Kidney (tissue), 14 donors: ENCODE measurements around the gene RPTN. TPM values are rescaled to one million over a fixed set of nuclear protein-coding genes. Genes with fewer than 3 reads are reported as not detected.

Experiments
- DNase-seq, 5 donors: peaks; one replicate each; pipeline ENCODE4 v3.0.0-alpha.2; 2013 to 2020
- FAIRE-seq: peaks from 2 replicates; lab custom pipeline; 2012; peaks lifted over from hg19 to GRCh38; lab: Jason Lieb, UNC
- H3K27ac ChIP-seq, 2 donors: one replicate each; pipeline ENCODE4 v1.7.0; 2013; ENCODE audit warnings: low read depth in 2 of 2, low read length in 2 of 2, inconsistent platforms in 1 of 2
- H3K27me3 ChIP-seq: one replicate; pipeline ENCODE4 v1.7.1; 2013; ENCODE audit warnings: low read length, inconsistent platforms; ENCODE audit not compliant: control insufficient read depth, insufficient read depth
- H3K36me3 ChIP-seq, 3 donors: one replicate each; pipeline versions ENCODE4 v1.7.0 to v1.7.1; 2013; ENCODE audit warnings: low read length in 3 of 3, control low read depth in 1 of 3, inconsistent platforms in 1 of 3; ENCODE audit not compliant: insufficient read depth in 3 of 3, control insufficient read depth in 2 of 3
- H3K4me1 ChIP-seq, 3 donors: one replicate each; pipeline versions ENCODE4 v1.7.0 to v1.7.1; 2013; ENCODE audit warnings: low read length in 3 of 3, inconsistent platforms in 1 of 3, low read depth in 1 of 3; ENCODE audit not compliant: control insufficient read depth in 2 of 3, insufficient read depth in 2 of 3
- H3K4me3 ChIP-seq, 3 donors: one replicate each; pipeline versions ENCODE4 v1.7.0 to v1.8.1; 2013; ENCODE audit warnings: low read length in 3 of 3, control low read depth in 1 of 3, inconsistent platforms in 1 of 3
- H3K9ac ChIP-seq, 3 donors: one replicate each; pipeline versions ENCODE4 v1.7.0 to v1.7.1; 2013; ENCODE audit warnings: low read length in 3 of 3, control low read depth in 1 of 3, inconsistent platforms in 1 of 3
- H3K9me3 ChIP-seq, 3 donors: one replicate each; pipeline versions ENCODE4 v1.7.0 to v1.7.1; 2013; ENCODE audit warnings: low read length in 3 of 3, control low read depth in 1 of 3, inconsistent platforms in 1 of 3; ENCODE audit not compliant: control insufficient read depth in 2 of 3, insufficient read depth in 1 of 3
- CTCF ChIP-seq: IDR thresholded peaks from 3 replicates; pipeline ENCODE4 v1.5.1; 2012; ENCODE audit warnings: mild to moderate bottlenecking, moderate library complexity, borderline replicate concordance; ENCODE audit not compliant: insufficient read depth; ENCODE audit errors: extremely low read depth
- intact Hi-C: fragments of 100-400 bp; cut with DNase I; formaldehyde crosslinking; loops from one replicate; pipeline ENCODE4 v1.11.1; 2022
- polyA plus RNA-seq: library from polyadenylated mRNA; stranded (reverse); fragments of 350-450 nt; fragmentation: Illumina TruSeq; extraction: RNeasy Lipid Tissue Mini Kit (QIAGEN cat#74804); gene quantifications from one replicate; pipeline ENCODE4 v1.2.3, GENCODE V29; 2014; ENCODE audit warnings: low read depth, low replicate concordance; ENCODE audit not compliant: insufficient read depth
- total RNA-seq: library from RNA; stranded (reverse); fragmentation: NEBNext Ultra II Directional; extraction: Animal tissue kit (Norgen Biotek cat#: 25700); gene quantifications from one replicate; pipeline ENCODE4 v1.2.1, GENCODE V29; 2021
- donor health status: control.
- donor health status: control.
- donor health status: control.
- donor health status: control.
- donor health status: control.
- donor health status: DM: yes; HTN: yes; CAD: no.
- donor health status: Normal renal cell carcinoma (clear cell type).

RPTN gene
- total and polyA plus RNA-seq, 2 donors from 2014 or later, result not detected

GRCh38 chr1:152112885-152113432 lies 46.1 kb downstream of the RPTN start:
- Histone ChIP-seq H3K4me1 (peaks cover 0 to 18% (median 0%) of the 10 kb centered on the region in 3 donors), H3K27ac (no peak overlapping the region), H3K4me3 (peak overlapping the region in 1 of 3 donors; percentile 29), H3K9ac (no peak overlapping the region), H3K27me3 (peaks cover 58% of the 10 kb centered on the region), H3K9me3 (peaks cover 0 to 3% (median 0%) of the 10 kb centered on the region in 3 donors), H3K36me3 (no peaks in the 10 kb centered on the region)
- intact Hi-C loops, result no loop called here
- DNase-seq (peak in 3 of 5 donors; percentile 25 to 60 (median 35)), FAIRE-seq (no peak)
- no peak for TF ChIP-seq CTCF

GRCh38 chr1:152112101-152112884 lies 46.7 kb downstream of the RPTN start:
- H3K36me3 ChIP-seq, result no peaks in the 10 kb centered on the region
- no peak overlapping the region for H3K9ac ChIP-seq
- H3K4me3 ChIP-seq, result peak overlapping the region in 2 of 3 donors; percentile 29 to 32
- H3K27me3 ChIP-seq, result peaks cover 65% of the 10 kb centered on the region
- intact Hi-C loops, result no loop called here
- H3K9me3 ChIP-seq, result peaks cover 0 to 3% (median 0%) of the 10 kb centered on the region in 3 donors
- peak; percentile 24 to 50 (median 39) for DNase-seq
- no peak for FAIRE-seq
- no peak overlapping the region for H3K27ac ChIP-seq
- peaks cover 0 to 18% (median 0%) of the 10 kb centered on the region in 3 donors for H3K4me1 ChIP-seq
- TF ChIP-seq CTCF, result no peak

DNA sequence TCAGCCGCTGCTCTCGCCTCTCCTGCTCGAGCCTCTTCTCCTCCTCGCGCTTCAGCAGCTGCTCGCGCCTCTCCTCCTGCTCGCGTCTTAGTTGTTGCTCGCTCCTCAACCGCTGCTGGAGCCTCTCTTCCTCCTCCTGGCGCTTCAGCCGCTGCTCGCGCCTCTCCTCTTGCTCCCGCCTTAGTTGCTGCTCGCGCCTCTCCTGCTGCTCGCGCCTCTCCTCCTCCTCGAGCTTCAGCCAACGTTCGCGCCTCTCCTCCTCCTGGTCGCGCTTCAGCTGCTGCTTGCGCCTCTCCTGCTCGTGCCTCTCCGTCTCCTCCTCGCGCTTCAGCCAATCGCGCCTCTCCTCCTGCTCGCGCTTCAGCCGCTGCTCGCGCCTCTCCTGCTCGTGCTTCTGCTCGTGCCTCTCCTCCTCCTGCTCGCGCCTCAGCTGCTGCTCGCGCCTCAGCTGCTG lies 47.5 kb downstream of the RPTN start:
- Histone ChIP-seq H3K27ac (no peak overlapping the region), H3K27me3 (peaks cover 68% of the 10 kb centered on the region), H3K36me3 (no peaks in the 10 kb centered on the region), H3K9me3 (peaks cover 0 to 3% (median 0%) of the 10 kb centered on the region in 3 donors), H3K9ac (no peak overlapping the region), H3K4me3 (peak overlapping the region in 1 of 3 donors; percentile 51), H3K4me1 (peaks cover 0 to 18% (median 0%) of the 10 kb centered on the region in 3 donors)
- intact Hi-C loops, result no loop called here
- FAIRE-seq (no peak), DNase-seq (peak in 4 of 5 donors; percentile 62 to 70 (median 66))
- TF ChIP-seq CTCF, result no peak
